ENCODE data around the gene INPP5E. TPM values are rescaled to one million over a fixed set of nuclear protein-coding genes. Genes with fewer than 3 reads are reported as not detected.

INPP5E gene
- total RNA-seq, 1 donor from 2014 or later: 10.6 TPM

DNA sequence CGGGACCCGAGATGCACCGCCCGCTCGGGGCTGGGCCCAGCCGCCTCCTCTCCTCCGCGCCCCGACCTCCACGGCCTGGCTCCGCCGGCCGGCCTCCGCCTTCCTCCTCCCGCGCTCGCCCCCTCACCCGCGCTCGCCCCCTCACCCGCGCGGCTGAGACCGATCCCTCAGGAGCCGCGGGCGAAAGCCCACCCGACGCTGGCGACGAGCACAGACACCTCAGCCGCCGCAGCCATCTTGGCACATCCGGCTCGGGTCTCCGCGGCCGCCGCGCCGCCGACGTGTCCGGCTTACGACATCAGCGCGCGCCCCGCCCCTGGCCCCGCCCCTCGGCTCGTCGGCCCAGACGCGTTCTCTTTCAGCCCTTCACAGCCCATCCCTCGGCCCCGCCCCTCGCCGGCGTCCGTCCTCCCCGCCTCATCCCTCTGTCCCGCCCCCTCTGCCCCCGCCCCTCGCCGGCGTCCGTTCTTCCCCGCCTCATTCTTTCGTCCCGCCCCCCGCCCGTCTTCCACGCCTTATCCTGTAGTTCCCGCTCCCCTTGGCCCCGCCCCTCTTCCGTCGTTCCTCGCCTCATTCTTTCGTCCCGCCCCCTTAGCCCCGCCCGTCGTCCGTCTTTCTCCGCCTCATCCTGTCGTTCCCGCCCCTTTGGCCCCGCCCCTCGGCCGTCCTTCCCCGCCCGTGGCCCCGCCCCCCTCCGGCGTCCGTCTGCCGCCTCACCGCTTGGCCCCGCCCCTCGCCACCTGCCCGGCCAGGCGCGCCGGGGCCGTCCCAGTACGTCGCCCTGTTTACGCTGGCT, 43.3 kb upstream of the INPP5E start, which contains the start of gene SEC16A:
Gene SEC16A, minus strand, starts transcription at position 248 of the 796 bp plus-strand sequence. CDS start 5,425 bp downstream, outside the sequence.
- Histone ChIP-seq H3K36me3 (peaks cover 2% of the 10 kb centered on the region), H3K4me1 (peaks cover 58% of the 10 kb centered on the region), H3K9me3 (replicated peaks) (no peaks in the 10 kb centered on the region), H3K27me3 (ENCODE audit: low read depth) (no peaks in the 10 kb centered on the region), H3K4me3 (peak within 1 kb of the TSS; percentile 99), H3K27ac (replicated peaks) (peak within 1 kb of the TSS; percentile 100)
- peak; percentile 99 for DNase-seq
- TF ChIP-seq CTCF (IDR thresholded peaks at IDR 0.05; ENCODE audit: borderline replicate concordance): no peak
- intact Hi-C loops (cut with micrococcal nuclease): no loop called here

- peaks cover 57% of the 10 kb centered on the region for H3K4me1 ChIP-seq
Measured at GRCh38 chr9:136482046-136482792, 42.6 kb upstream of the INPP5E start.

GRCh38 chr9:136481558-136481957, 41.9 kb upstream of the INPP5E start:
- Histone ChIP-seq H3K36me3 (peaks cover 16% of the 10 kb centered on the region), H3K27me3 (ENCODE audit: low read depth) (no peaks in the 10 kb centered on the region), H3K27ac (replicated peaks) (no peak overlapping the region), H3K4me1 (peaks cover 57% of the 10 kb centered on the region), H3K4me3 (peak overlapping the region; percentile 99), H3K9me3 (replicated peaks) (no peaks in the 10 kb centered on the region)
- no peak for DNase-seq
- intact Hi-C loops (cut with micrococcal nuclease): no loop called here
- no peak for TF ChIP-seq CTCF (IDR thresholded peaks at IDR 0.05; ENCODE audit: borderline replicate concordance)

More at GRCh38 chr9:136482046-136482792, 42.6 kb upstream of the INPP5E start:
- peak overlapping the region; percentile 99 for H3K4me3 ChIP-seq
- H3K9me3 ChIP-seq (replicated peaks): no peaks in the 10 kb centered on the region
- peak overlapping the region; percentile 100 for H3K27ac ChIP-seq (replicated peaks)
- intact Hi-C loops (cut with micrococcal nuclease): no loop called here
- DNase-seq: no peak
- TF ChIP-seq CTCF (IDR thresholded peaks at IDR 0.05; ENCODE audit: borderline replicate concordance): no peak
- H3K36me3 ChIP-seq: peaks cover 9% of the 10 kb centered on the region
- no peaks in the 10 kb centered on the region for H3K27me3 ChIP-seq (ENCODE audit: low read depth)

DNA sequence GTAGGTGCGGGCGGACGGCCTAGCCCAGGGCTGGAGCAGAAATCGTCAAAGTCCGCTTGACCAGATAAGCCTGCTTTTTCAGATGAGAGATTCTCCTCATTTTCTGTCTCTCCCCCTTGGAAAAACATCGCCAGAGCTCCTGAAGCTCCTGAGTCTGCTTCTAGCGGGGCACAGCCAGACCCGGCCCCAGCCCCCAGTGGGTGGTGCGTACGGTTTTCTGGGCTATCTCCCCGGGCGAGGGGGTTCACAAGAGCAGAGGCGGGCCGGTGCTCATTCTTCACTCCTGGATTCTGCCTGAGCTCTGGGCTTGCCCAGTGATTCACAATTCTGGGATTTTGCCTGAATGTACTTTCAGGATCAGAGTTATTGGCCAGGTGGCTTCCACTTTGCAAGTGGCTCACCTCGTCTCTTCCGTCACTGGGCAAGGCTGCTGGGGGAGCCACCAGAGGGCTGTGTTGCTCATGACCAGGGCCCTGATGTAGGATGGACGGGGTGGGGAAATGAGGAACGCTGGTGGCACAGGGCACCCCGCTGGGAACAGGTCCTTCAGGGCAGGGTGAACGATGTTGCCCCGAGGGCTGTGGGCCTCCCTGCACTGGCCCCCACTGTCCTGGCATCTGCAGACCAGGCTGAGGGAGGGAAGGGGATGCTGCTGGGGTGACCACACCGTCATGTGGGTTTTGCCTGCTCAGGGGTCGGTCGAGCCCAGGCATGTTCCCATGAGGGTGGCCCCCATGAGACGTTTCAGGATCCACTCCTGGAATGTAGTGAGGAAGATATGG, 36.9 kb upstream of the INPP5E start:
- TF ChIP-seq CTCF (IDR thresholded peaks at IDR 0.05; ENCODE audit: borderline replicate concordance): no peak
- no peak overlapping the region for H3K4me3 ChIP-seq
- H3K27ac ChIP-seq (replicated peaks): no peak overlapping the region
- no peaks in the 10 kb centered on the region for H3K9me3 ChIP-seq (replicated peaks)
- DNase-seq: no peak
- no peaks in the 10 kb centered on the region for H3K27me3 ChIP-seq (ENCODE audit: low read depth)
- intact Hi-C loops (cut with micrococcal nuclease): no loop called here
- peaks cover 20% of the 10 kb centered on the region for H3K4me1 ChIP-seq
- H3K36me3 ChIP-seq: peaks cover 66% of the 10 kb centered on the region
